COLO668 (cell line): ENCODE data around the gene HIVEP1.

Experiments
- DNase-seq: peaks from one replicate; lab custom pipeline; 2025; ENCODE audit not compliant: unreplicated experiment; lab: John Stamatoyannopoulos, UW

The HIVEP1 gene

DNA sequence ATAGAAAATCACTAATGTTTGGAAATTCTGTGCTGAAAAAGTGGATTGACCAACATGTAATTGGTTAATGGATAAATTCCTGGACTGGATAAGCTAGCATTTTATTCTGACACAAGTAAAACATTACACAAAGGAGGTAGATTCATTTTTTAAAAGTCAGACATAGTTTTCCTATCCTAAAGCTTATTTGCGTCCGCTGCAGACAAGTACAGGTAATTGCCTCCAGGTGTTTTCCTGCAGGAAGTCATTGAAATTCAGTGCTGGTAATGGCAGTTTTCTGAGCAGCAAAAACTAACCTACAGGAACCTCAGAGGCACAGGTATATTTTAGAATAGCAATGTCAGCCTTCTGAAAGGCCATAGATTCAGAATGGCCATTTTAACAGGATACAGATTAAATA lies 20.0 kb upstream of the HIVEP1 start:
- DNase-seq = no peak

DNA sequence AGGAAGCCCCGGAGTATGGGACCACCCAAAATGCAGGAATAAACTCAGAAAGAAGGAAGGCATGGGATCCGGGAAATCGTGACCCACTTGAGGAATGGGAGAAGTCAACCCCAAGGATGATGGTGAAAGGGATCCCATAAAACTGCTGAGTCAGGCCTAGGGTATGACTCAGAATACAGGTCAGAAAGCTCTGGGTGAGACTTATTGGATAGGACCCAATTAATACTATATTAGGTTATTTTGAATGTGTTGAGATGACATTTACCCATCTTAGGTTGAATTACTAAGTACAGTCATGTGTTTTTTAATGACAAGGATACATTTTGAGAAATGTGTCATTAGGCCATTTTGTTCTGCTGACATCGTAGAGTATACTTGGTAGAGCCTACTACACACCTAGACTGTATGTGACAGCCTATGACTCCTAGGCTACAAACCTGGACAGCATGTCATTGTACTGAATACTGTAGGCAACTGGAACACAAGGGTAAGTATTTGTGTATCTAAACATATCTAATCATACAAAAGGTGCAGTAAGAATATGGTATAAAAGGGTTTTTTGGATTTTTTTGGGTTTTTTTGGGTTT lies 17.1 kb upstream of the HIVEP1 start:
- no peak for DNase-seq

DNA sequence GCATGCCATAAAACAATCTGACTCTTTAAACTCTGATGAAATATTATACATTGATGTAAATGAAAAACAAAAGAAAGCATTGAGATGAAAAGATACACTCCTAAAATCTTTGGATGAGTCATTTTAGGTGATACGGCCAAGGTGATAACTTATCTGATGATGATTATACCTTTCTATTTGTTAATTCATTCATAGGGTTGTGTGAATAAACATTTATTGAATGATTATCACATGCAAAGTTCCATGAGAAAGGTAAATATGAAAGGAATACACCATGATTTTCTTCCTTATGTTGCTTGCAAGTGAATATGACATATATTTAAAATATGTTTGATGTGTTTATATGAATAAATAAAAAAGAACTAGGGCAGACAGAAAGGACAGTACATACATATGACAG lies 15.4 kb upstream of the HIVEP1 start:
- DNase-seq = no peak

DNA sequence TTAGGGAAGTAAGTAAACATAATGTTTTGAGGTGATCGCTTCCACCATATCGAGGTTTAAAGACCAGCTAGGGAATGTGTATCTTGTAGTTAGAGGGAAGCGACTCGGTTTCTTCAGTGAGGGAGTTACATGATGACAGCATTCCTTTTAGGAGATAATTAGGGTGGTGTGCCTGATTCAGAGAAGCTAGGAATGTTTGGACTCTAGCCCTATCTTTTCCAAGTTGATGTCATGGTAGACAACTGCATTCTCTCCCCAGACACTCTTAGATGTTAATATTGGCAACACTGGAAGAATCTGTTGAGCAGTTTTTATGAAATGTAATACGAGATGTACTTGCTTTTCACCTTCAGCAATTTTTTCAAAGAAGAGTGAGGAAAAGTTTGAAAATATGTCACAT lies 12.9 kb upstream of the HIVEP1 start:
- DNase-seq = no peak

DNA sequence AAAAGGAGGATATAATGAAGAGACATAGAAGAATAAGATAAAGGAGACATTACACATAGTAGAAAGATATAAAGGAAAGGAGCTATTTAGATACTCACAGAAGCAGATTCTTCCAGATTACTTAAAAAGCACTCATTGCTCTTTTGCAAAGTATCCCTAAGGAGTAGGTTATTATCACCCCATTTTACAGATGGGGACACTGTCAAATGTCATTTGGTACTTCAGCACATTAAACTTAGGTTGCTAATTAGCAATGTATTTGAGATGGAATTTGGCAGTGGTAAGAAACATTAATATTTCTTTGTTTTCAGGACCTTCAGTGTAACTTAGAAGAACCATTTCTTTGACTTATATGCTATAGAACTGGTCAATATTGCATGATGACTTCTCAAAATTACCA lies 11.9 kb upstream of the HIVEP1 start:
- no peak for DNase-seq

DNA sequence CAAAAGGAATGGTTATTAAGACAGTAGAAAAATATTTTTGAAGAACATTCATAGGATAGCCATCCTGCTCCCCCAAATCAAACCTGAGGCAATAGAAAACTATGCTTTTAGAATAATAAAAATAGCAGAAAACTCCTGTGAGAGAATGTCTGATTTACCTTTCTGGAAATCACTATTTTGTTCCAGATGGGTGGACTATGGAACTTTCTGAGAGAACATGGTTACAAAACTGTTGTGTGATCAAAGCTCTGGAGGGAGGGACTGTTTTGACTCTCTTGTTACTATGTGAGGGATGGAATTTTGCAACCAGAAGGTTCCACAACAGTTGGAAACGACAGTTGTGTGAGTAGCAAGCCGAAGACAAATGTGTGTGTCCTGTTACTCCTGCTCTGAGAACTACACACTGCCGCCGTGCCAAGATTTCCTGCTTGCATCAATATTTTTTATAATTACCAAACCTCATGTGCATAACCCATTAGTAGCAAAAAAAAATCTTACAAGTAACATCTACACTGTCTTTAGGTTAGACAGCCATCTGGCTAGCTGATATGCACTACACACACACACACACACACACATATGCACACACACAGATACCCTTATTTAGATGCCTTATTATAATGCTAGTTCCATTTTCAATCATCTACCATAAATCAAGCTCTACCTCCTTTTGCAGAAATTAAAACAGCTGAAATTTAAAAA lies 11.0 kb upstream of the HIVEP1 start:
- DNase-seq = no peak

DNA sequence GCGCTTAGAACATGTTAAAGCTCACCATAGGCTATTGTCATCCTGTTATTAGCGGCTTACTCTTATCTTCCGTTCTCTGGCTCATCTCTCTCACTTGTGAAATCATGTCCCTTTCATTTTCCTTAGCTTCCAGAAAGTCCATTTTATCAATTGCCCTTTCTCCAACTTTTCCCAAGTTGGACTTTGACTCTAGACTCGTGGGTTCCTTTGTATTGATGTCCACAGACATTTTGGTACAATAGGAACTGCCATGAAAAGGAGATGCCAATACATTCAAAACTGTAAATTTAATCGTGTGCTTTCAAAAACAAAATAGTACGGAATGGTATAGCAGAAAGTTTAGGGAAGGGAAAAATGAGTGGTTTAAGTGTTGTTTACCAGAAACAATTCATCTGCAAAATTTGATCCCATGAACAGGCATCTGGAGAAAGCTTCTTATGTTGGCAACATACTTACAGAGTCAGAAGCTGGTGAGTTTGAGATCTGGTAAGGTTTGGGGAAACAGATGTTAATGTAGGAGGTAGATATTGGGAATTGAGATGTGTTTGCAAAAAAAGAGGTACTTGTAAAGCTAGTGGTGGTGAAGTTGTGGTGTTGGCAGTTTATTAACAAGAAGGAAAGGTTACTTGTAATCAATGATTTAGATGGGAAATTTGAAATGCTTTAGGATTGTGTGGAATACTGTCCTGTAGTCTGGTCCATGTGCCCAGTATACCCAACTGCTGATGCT lies 10.2 kb upstream of the HIVEP1 start:
- DNase-seq = no peak

DNA sequence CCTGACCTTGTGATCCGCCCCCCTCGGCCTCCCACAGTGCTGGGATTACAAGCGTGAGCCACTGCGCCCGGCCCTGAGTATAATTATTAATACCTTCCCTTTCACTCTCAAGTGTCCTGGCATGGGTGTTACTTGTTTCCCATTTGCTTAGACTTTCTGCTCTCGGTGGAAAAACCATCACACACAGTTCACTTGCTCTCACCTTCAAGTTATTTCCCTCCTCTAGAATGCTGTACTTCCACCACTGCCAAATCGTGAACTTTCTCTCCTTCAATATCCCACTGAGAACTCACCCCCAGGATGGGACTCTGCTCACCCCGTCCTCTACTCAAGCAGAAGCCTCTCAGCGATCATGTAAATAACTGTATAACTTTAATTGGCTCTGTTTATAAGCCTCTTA lies 4.6 kb upstream of the HIVEP1 start:
- DNase-seq = no peak

DNA sequence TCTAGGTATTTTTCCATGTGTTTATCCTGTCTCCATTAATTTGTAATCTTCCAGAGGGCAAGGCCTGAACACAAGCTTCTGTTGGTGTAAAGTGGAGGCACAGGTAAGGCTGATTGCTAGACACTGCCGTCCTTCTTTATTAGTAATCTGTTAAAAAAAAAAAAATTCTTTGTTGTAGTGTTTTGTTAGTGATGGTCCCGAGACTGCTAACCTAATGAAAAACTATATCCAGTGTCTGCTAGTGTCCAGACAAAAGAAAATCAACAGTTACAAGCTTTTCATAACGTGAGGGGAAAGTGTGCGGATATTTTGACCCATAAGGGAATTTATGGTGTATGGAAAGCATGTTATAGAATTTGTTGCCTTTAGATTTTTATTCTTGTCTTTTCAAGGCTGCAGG lies 4.2 kb upstream of the HIVEP1 start:
- DNase-seq = no peak

DNA sequence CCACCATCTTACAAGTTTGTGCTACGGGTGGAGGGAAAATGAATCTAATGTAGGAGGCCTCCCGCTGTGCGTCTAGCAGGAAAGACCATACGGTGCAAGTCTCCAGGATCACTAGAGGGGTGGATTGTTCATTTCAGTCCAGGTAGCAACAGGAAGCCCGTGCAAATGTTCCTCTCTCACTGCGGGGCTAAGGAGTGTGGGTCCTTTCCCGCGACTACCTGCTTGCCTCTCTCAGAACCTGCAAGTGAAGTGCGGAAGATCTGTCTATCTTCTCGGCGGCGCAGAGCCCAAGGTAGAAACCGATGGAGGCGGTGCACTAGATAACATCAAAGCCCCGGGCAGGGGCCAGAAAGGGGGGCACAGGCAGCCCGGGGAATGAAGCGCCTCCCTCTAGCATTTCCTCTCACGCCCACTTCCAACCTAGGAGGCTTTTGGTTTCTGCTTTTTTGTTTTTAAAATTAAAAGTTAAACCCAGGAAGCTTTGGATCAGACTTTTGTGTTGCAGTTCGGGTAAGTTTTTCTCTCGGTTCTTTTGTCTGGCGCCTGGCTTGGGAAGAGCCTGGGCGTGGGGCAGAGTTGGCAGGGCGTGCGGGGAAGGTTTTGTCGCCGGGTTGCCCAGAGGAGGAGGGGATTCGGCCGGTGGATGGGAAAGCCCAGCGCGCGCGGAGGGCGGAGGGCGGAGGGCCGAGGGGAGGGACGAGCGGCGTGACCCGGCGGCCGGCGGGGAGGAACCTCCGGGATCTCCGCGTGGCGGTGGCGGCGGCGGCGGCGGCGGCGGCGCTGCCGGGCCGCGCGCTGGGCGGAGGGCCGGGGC lies 3.5 kb upstream of the HIVEP1 start:
- peak; percentile 83 for DNase-seq

DNA sequence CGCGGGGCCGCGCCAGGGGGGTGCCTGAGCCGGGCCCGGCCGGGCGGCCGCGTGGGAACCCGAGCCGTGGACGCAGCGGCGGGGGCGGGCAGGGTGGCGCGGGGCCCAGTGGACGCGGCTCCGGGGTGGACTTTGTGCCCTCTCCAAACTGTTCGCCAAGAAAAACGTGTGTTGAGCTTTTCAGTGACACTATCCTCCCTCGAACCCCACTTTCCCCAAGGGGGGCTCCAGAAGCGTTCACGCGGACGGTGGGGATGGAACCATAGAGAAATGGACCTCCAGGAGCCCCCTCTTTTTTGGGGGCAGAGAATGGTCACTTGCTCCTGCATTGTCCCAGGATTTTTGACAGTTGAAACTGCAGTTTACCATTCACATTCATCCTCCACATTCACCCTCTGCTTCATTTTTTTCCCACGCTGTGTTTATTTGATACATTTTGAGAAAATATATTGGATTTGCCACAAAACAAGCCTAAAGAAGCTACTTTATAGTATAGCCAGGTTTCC lies 2.9 kb upstream of the HIVEP1 start:
- DNase-seq = no peak

DNA sequence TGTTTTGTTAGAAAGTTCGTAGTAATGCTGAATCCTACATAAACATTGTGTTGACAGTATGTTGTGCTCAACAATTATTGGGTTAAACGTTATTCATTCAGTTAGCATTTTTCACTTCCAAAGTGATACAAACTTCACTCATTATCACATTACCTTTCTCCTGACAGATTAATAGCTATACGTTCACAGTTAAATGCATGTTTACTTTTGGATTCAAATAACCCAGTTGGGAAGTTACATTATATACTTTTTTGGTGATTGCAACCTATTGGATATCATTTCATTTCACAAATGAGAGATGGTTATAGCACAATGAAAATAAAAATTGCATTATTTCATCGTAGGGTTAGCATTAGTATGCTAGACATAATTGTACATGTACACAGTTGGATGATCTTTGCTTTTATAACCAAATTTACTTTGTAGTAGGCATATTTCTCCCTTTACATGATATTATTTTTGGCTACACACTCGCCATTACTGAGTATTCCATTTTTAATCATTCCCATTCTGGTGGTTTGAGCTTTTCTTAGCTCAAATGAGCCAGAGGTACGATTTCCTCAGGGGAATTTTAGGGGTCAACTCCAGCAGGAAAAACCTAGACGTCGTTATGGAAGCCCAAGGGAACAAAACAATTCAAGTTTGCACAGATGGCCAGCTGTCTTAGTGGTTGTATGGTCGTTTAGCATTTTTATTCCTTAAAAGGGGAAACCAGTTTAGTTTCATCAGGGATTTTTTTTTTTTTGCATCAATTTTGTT lies 2.1 kb upstream of the HIVEP1 start:
- DNase-seq = no peak

DNA sequence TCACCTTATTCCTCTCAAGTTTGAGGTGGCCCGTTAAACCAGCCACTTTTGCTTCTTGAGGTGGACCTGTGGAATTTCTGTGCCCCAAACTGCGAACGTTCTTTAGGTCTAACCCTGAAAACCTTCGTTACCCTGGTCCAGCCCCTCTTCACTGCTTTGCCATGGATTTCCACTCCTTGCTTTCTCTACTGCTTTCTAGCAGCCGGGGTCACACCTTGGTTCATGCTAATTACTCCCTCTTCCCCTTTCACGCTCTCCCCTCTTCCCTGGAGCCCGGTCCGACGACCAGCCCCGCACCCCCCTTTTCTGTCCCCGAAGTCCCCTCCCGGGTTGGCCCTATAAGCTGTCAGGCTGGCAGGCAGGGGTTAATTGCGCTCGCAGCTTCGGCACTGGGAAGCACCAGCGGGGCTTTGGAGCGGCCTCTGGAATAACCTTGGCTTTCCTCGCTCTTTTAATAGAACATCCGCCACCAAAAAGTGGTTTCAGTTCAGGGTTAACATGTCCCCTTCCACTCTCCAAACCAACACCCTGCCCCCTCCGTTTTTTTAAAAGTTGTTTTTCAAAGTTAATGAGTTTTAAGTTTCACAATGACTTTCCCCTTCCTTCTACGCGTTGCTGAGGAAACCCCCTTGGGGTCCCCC lies 1.4 kb upstream of the HIVEP1 start:
- peak; percentile 56 for DNase-seq

DNA sequence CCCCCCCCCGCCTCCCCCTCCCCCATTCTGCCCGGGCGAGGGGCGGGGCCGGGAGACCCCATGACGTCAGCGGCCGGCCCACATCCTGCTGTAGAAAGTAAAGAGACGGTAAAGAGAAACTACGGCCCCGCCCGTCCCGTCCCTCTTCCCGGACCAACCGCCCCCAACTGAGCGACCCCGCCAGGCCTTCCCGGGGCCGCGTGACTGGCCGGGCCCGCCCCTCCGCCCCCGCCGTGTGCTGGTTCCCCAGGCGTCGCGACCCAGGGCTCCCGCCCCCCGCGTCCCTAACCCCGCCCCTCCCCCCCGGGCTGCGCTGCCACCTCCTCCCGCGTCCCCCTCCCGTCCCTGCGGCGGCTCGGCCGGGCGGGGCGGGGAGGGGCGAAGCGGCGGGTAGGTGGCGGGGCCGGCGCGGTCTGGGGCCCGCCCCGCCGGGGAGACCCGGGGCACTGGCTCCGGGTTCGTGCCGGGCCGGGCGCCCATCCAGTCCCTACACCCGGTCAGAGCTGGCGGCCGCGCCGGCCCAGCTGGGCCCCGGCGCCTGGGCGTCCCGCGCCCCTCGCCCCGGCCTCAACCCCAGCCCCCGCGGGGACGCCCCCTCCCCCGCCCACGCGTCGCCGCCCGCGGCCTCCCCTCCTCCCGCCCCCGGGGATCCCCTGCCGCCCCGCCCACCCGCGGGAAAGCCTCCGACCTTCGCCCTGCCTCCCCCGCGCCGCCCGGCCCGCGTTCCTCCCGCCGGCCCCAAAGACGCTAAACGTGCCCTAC lies 655 bp upstream of the HIVEP1 start:
- peak; percentile 93 for DNase-seq

DNA sequence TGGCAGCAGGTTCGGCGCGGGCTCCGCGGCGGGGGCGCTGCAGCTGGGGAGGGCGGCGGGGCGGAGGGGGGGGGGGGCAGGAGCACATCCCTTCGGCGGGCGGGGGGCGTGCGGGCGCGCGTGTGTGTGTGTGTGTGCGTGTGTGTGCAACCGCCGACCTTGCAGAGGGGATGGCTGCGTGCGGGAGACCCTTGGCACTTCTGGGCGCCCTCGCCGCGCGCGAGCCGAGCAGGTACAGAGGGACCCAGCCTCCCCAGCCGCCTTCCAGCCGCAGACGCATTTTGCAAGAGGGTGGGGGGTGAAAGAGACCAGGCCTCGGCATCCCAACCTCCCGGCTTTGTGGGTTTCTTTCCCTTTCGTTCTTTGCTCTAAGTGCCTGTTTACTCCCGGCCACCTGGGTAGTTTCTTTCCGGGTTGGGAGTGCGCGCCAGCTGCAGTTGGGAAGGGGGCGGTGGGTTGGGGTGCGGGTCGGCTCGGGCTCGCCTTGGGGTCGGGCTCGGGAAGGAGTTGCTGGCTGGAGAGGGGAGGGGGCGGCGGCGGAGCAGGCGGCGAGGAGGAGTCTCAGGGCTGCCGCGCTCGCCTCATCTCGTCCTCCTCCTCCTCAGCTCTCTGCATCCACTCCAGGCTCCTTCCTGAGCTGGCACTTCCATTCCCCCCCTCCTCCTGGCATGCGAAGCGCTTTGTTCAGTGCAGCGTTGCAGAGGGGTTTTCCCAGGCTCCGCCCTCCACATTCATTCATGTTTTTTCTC lies 620 bp downstream of the HIVEP1 start:
- peak; percentile 61 for DNase-seq

DNA sequence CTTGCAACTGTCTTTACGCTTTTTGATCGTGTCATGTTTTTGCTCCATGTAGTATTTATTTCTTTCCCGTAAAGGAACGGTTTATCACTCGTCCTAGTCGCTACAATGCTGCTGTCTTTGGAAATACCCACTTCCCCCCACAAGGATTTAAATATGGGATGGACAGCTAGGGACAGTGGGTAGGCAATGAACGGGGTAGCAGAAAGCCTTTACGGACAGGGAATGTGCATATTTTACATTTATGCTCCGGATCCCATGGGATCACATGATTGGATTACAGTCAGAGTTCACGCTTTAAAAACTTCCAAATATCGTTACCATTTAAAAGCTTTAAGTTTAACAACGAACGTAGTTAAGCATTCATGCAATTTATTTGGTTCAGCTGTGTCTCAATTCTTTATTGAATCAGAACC lies 1.2 kb downstream of the HIVEP1 start:
- DNase-seq = peak; percentile 16

DNA sequence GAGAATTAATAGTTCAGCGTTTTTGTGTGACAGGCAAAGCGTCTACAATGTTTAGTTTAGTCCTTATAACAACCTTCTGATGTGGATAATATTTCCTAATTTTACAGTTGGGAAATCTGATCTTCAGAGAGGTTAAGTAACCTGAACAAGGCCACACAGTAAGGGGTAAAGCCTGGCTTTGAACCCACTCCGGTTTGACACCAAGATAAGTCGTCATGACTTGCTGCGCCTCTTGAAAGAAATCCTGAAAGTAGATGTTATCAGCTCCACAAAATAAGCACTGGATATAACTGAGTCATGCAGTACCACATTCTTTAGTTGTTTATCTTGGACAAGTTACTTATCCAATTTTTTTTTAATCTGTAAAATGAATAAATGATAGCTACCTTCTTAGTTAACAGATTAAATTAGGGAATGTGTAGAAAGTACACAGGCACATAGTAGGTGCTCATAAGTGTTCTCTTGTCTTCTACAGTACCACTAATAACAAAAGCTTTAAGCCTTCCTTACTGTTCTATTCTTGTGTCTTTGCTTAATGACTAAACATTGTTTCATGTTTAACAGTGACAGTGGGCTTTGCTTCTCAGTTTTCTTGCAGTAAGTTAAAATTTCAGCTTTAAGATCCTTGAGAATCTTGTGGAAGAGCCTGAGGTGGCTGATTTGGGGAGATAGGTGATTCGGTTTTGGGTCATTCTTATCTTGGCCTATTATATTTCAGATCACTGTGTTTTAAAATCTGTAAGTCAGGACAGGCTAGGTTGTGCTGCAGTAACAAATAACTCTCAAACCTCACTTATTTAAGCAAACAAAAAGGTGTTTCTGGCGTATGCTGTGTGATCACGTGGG lies 2.1 kb downstream of the HIVEP1 start:
- no peak for DNase-seq

DNA sequence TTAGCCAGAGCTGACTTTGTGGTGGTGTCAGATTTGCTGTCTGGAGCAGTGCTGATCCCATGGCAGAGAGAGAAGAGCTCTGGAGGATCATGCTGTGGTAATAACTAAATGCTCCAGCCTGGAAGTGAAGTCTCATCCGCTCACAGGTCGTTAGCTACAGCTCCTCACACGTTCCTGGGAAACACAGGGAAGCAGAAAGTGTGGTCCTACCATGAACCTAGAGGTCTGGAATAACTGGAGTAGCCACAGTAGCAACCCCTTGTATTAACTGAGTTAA lies 2.7 kb downstream of the HIVEP1 start:
- no peak for DNase-seq
